ENCODE measurements around the gene DISC1.
A peak's percentile ranks its signal among the peaks of the same experiment; 100 is the strongest.
"Not testable (repeated sequence)": the region's sequence is repeated elsewhere in the genome, so short reads cannot be mapped to it uniquely, and the experiment has no call there.

Gene DISC1

GRCh38 chr1:231958448-231958847 is 331.9 kb downstream of the DISC1 start:
- DNase-seq (no peak), ATAC-seq (no peak)
- no peak overlapping the region for H3K27ac Mint-ChIP-seq
- no peaks in the 10 kb centered on the region for H3K4me1 Mint-ChIP-seq
- no peaks in the 10 kb centered on the region for H3K36me3 Mint-ChIP-seq (ENCODE audit: low read depth)
- no peak overlapping the region for H3K4me3 Mint-ChIP-seq
- no peaks in the 10 kb centered on the region for H3K9me3 Mint-ChIP-seq
- H3K27me3 Mint-ChIP-seq = no peaks in the 10 kb centered on the region

DNA sequence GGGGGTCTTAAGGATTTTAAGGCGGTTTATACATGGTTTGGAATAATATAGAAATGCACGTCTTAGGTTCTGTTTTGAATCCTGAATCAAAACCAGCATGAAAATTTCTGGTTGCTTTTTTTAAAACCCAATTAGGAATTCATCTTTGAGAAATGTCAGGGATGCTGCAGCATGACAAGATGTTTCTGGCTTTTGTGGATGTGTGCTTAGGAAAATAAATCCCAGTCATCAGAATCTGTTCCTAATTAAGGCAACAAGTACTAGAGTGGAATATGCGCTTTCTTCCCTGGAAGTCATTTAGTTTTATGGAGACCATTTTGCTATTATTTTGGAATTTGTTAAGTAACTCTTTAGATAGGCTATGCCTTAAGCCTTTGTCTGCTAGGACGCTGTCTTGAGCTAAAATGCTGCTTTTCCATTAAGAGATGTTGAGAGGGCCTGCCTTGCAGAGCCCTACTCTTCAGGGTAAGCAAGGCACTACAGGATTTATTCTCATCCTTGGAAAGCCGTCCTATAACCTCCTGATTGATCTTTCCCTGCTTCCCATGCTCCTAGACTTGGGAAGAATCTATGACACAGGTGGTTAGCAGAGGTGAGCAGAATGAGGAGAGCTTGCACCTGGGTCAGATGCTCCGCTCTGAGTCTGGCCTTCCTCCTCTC is 332.8 kb downstream of the DISC1 start:
- Mint-ChIP-seq H3K4me3 (no peak overlapping the region), H3K4me1 (no peaks in the 10 kb centered on the region), H3K36me3 (ENCODE audit: low read depth) (no peaks in the 10 kb centered on the region), H3K27ac (no peak overlapping the region), H3K9me3 (no peaks in the 10 kb centered on the region), H3K27me3 (no peaks in the 10 kb centered on the region)
- no peak for ATAC-seq
- no peak for DNase-seq

DNA sequence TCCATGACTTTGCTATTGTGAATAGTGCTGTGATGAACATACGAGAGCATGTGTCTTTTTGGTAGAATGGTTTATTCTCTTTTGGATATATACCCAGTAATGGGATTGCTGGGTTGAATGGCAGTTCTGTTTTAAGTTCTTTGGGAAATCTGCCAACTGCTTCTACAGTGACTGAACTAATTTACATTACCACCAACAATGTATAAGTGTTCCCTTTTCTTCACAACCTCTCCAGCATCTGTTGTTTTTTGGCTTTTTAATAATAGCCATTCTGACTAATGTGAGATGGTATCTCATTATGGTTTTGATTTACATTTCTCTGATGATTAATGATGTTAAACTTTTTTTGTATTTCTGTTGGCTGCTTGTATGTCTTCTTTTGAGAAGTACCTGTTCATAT is 335.2 kb downstream of the DISC1 start:
- not testable (repeated sequence) for DNase-seq; ATAC-seq; H3K9me3 Mint-ChIP-seq; H3K27ac Mint-ChIP-seq; H3K27me3 Mint-ChIP-seq; H3K4me1 Mint-ChIP-seq; H3K36me3 Mint-ChIP-seq (ENCODE audit: low read depth); H3K4me3 Mint-ChIP-seq

GRCh38 chr1:231962636-231963035 is 336.0 kb downstream of the DISC1 start:
- Mint-ChIP-seq H3K9me3 (no peaks in the 10 kb centered on the region), H3K4me1 (no peaks in the 10 kb centered on the region), H3K27me3 (no peaks in the 10 kb centered on the region), H3K27ac (no peak overlapping the region), H3K4me3 (no peak overlapping the region), H3K36me3 (ENCODE audit: low read depth) (peaks cover 2% of the 10 kb centered on the region)
- DNase-seq = no peak
- ATAC-seq = no peak

GRCh38 chr1:231964241-231964640 is 337.7 kb downstream of the DISC1 start:
- no peaks in the 10 kb centered on the region for H3K9me3 Mint-ChIP-seq
- ATAC-seq (no peak), DNase-seq (no peak)
- H3K4me1 Mint-ChIP-seq = no peaks in the 10 kb centered on the region
- no peak overlapping the region for H3K4me3 Mint-ChIP-seq
- H3K27ac Mint-ChIP-seq = no peak overlapping the region
- H3K27me3 Mint-ChIP-seq = no peaks in the 10 kb centered on the region
- peaks cover 4% of the 10 kb centered on the region for H3K36me3 Mint-ChIP-seq (ENCODE audit: low read depth)

GRCh38 chr1:231964961-231965360 is 338.4 kb downstream of the DISC1 start:
- DNase-seq (no peak), ATAC-seq (no peak)
- H3K27ac Mint-ChIP-seq = no peak overlapping the region
- H3K27me3 Mint-ChIP-seq = no peaks in the 10 kb centered on the region
- H3K36me3 Mint-ChIP-seq (ENCODE audit: low read depth) = peaks cover 7% of the 10 kb centered on the region
- no peak overlapping the region for H3K4me3 Mint-ChIP-seq
- no peaks in the 10 kb centered on the region for H3K4me1 Mint-ChIP-seq
- H3K9me3 Mint-ChIP-seq = no peaks in the 10 kb centered on the region

GRCh38 chr1:231965615-231966014 is 339.0 kb downstream of the DISC1 start:
- no peak overlapping the region for H3K27ac Mint-ChIP-seq
- H3K9me3 Mint-ChIP-seq = no peaks in the 10 kb centered on the region
- ATAC-seq (no peak), DNase-seq (no peak)
- H3K36me3 Mint-ChIP-seq (ENCODE audit: low read depth) = peaks cover 7% of the 10 kb centered on the region
- H3K4me1 Mint-ChIP-seq = peaks cover 3% of the 10 kb centered on the region
- H3K27me3 Mint-ChIP-seq = no peaks in the 10 kb centered on the region
- no peak overlapping the region for H3K4me3 Mint-ChIP-seq

- H3K27ac Mint-ChIP-seq = no peak overlapping the region
- H3K9me3 Mint-ChIP-seq = no peaks in the 10 kb centered on the region
- peaks cover 7% of the 10 kb centered on the region for H3K36me3 Mint-ChIP-seq (ENCODE audit: low read depth)
- DNase-seq (no peak), ATAC-seq (no peak)
- no peak overlapping the region for H3K4me3 Mint-ChIP-seq
- peaks cover 14% of the 10 kb centered on the region for H3K4me1 Mint-ChIP-seq
- H3K27me3 Mint-ChIP-seq = no peaks in the 10 kb centered on the region
Measured at GRCh38 chr1:231966983-231967382, 340.4 kb downstream of the DISC1 start.

- H3K36me3 Mint-ChIP-seq (ENCODE audit: low read depth) = peaks cover 7% of the 10 kb centered on the region
- no peak overlapping the region for H3K27ac Mint-ChIP-seq
- no peaks in the 10 kb centered on the region for H3K27me3 Mint-ChIP-seq
- ATAC-seq = no peak
- peaks cover 26% of the 10 kb centered on the region for H3K4me1 Mint-ChIP-seq
- H3K9me3 Mint-ChIP-seq = no peaks in the 10 kb centered on the region
- no peak for DNase-seq
- no peak overlapping the region for H3K4me3 Mint-ChIP-seq
Measured at GRCh38 chr1:231969076-231969475, 342.5 kb downstream of the DISC1 start.

DNA sequence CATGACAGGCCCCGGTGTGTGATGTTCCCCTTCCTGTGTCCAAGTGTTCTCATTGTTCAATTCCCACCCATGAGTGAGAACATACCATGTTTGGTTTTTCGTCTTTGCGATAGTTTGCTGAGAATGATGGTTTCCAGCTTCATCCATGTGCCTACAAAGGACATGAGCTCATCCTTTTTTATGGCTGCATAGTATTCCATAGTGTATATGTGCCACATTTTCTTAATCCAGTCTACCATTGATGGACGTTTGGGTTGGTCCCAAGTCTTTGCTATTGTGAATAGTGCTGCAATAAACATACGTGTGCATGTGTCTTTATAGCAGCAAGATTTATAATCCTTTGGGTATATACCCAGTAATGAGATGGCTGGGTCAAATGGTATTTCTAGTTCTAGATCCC is 343.2 kb downstream of the DISC1 start:
- H3K4me3 Mint-ChIP-seq; ATAC-seq; H3K9me3 Mint-ChIP-seq; DNase-seq; H3K27me3 Mint-ChIP-seq; H3K27ac Mint-ChIP-seq; H3K36me3 Mint-ChIP-seq (ENCODE audit: low read depth): not testable (repeated sequence)
- peaks cover 27% of the 10 kb centered on the region for H3K4me1 Mint-ChIP-seq

DNA sequence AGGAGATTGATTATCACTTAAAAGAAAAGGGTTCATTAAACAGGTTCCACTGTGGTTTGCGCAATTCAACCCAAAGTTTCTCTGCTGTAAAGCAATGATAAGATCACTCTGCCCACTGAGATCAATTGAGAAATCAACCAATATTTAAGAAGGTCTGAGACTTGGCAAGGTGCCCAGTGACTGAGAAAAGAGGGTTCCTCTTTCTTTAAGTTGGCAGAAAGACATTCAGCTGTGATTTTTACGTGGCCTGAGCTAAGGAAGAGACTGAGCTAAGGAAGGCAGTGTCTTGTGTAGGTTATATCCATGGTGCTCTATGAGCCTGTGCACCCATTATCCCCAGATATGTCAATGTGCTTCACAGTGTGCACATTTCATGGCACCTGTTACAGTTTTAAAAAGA is 344.1 kb downstream of the DISC1 start:
- Mint-ChIP-seq H3K27me3 (no peaks in the 10 kb centered on the region), H3K4me1 (peaks cover 27% of the 10 kb centered on the region), H3K27ac (no peak overlapping the region), H3K4me3 (no peak overlapping the region), H3K9me3 (no peaks in the 10 kb centered on the region), H3K36me3 (ENCODE audit: low read depth) (peaks cover 8% of the 10 kb centered on the region)
- DNase-seq (no peak), ATAC-seq (no peak)

DNA sequence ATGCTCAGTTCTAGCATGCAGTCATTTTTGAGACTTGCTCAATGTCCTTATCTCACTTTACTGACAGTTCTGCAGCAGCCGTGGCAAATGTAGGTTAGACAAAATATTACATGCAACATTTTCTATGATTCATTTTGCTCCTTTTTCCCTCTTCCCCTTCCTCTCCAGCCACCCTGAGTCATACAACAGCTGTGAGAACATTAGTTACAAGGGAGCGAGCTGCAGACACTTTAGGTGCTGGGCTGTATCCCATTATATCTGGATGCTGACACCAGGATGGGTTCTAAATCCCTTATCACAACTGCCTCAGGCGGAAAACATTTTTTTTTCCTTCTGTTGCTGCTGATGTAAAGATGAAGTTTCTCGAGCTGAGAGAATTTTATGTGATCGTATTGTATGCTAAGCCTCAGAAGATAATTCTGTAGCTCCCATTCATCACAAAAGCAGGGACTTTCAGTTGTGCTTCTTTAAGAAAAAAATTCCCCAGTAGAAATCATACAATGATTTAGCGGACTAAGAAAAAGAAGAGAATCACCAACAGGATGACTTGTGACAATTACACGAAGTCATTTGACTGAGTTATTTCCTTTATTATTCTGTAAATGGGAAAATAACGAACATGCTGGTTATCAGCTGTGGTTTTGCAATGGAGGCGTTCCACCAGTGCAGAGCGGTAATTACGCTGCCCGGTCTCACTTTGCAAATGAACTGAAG is 345.0 kb downstream of the DISC1 start:
- Mint-ChIP-seq H3K4me3 (no peak overlapping the region), H3K27ac (no peak overlapping the region), H3K4me1 (peaks cover 27% of the 10 kb centered on the region), H3K27me3 (no peaks in the 10 kb centered on the region), H3K36me3 (ENCODE audit: low read depth) (peaks cover 8% of the 10 kb centered on the region), H3K9me3 (no peaks in the 10 kb centered on the region)
- DNase-seq (no peak), ATAC-seq (no peak)

GRCh38 chr1:231972111-231972445 is 345.5 kb downstream of the DISC1 start:
- Mint-ChIP-seq H3K4me3 (no peak overlapping the region), H3K27ac (no peak overlapping the region), H3K27me3 (no peaks in the 10 kb centered on the region), H3K4me1 (peaks cover 27% of the 10 kb centered on the region), H3K36me3 (ENCODE audit: low read depth) (peaks cover 7% of the 10 kb centered on the region), H3K9me3 (peaks cover 2% of the 10 kb centered on the region)
- ATAC-seq = no peak
- no peak for DNase-seq

DNA sequence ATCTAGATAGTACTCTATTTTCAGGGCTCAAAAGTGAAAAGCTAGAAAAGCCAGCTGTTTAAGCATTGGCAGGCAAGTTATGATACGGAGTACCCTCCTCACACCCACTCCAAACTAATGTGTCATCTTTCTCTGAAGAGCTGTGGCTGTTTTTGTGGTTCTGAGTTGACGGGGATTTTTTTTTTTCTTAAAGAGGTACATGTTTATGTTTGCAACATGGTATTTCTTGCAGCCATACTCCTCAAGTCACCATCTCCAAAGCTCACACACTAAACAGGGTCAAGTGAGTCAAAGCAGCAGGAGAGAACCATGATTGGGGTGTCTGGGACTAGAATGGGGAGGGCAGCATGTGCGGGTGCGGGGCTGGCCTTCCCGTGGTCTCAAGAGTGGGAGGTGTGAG is 347.2 kb downstream of the DISC1 start:
- no peak overlapping the region for H3K4me3 Mint-ChIP-seq
- DNase-seq = no peak

DNA sequence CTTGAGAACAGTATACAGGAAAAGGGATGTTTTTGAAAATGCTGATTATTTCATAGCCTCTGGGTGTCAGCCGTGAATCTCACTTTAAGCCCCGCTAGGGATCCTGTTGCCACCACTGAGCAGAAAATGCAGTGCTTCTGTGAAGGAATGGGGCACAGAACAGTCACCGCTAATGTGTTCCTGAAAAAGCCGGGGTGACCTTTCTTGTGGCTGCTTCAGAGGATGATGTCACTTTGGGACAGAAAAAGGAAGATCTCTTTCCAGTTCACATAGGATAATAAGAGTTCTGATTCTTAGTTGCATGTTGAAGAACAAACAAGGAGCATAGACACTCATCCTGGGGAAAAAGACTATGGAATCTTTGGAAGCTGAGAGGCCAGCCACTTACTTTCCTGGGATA is 349.6 kb downstream of the DISC1 start:
- H3K27ac Mint-ChIP-seq = no peak overlapping the region
- H3K4me1 Mint-ChIP-seq = peaks cover 19% of the 10 kb centered on the region
- H3K9me3 Mint-ChIP-seq = peaks cover 10% of the 10 kb centered on the region
- H3K36me3 Mint-ChIP-seq (ENCODE audit: low read depth) = peaks cover 2% of the 10 kb centered on the region
- no peak overlapping the region for H3K4me3 Mint-ChIP-seq
- no peaks in the 10 kb centered on the region for H3K27me3 Mint-ChIP-seq
- ATAC-seq (no peak), DNase-seq (no peak)

More for the DNA sequence above, 347.2 kb downstream of the DISC1 start:
- Mint-ChIP-seq H3K27ac (peak overlapping the region; percentile 33), H3K4me1 (peaks cover 27% of the 10 kb centered on the region), H3K36me3 (ENCODE audit: low read depth) (peaks cover 5% of the 10 kb centered on the region), H3K9me3 (peaks cover 10% of the 10 kb centered on the region), H3K27me3 (no peaks in the 10 kb centered on the region)
- ATAC-seq = peak; percentile 93

All from activated naive CD8-positive, alpha-beta T cell treated with anti-CD3 and anti-CD28 coated beads, Interleukin-2, amount 50 U/mL, for 24 hours (primary cell).